Panc1 (cell line): ENCODE data around the gene ART1. TPM values are rescaled to one million over a fixed set of nuclear protein-coding genes. Genes with fewer than 3 reads are reported as not detected.

Source experiments
- ATAC-seq: fragments of 200-7000 bp; cut with Tn5 transposase; 2 replicates; pipeline ENCODE4 v1.9.1; 2020; ENCODE audit warnings: mild to moderate bottlenecking, moderate library complexity
- BruUV-seq: library from RNA; stranded (reverse); fragments of 400-500 nt; replicated peaks from 2 replicates; lab custom pipeline; 2021; lab: Mats Ljungman, UMichigan
- CTCF ChIA-PET: fragments of 300-600 bp; sonication (Branson Sonifier 250); formaldehyde crosslinking; loops from one replicate; lab custom pipeline; 2022; ENCODE audit warnings: antibody characterized with exemption; lab: Charles Lee
- POLR2A ChIA-PET: fragments of 300-600 bp; sonication (Branson Sonifier 250); formaldehyde crosslinking; loops from one replicate; lab custom pipeline; 2022; ENCODE audit warnings: antibody characterized with exemption; lab: Charles Lee
- DNase-seq: peaks from one replicate; pipeline ENCODE4 v3.0.0-alpha.2; 2010; ENCODE audit warnings: low read depth, low spot score
- H3K27ac ChIP-seq: 2 replicates; pipeline ENCODE4 v1.5.1; 2011; ENCODE audit warnings: mild to moderate bottlenecking, low read length, inconsistent platforms
- H3K27me3 ChIP-seq: fragments of 200-500 bp; sonication (Bioruptor generic); 2 replicates; pipeline ENCODE4 v1.6.0; 2014; ENCODE audit warnings: low read length, inconsistent platforms; ENCODE audit not compliant: control insufficient read depth, insufficient read depth
- H3K36me3 ChIP-seq: fragments of 200-500 bp; sonication (Bioruptor generic); 2 replicates; pipeline ENCODE4 v1.5.1; 2014; ENCODE audit warnings: inconsistent platforms, mild to moderate bottlenecking, low read length, moderate library complexity; ENCODE audit not compliant: control insufficient read depth, insufficient read depth
- H3K4me1 ChIP-seq: 2 replicates; pipeline ENCODE4 v1.5.1; 2011; ENCODE audit warnings: inconsistent platforms, mild to moderate bottlenecking, low read length, moderate library complexity; ENCODE audit not compliant: control insufficient read depth, insufficient read depth
- H3K4me3 ChIP-seq, 2 experiments: 2 replicates each; pipeline ENCODE4 v1.5.1; 2011 to 2012; ENCODE audit warnings: low read depth in 2 of 2, low read length in 2 of 2, mild to moderate bottlenecking in 2 of 2, inconsistent platforms in 1 of 2, moderate library complexity in 1 of 2
- H3K9me3 ChIP-seq: fragments of 200-500 bp; sonication (Bioruptor generic); 2 replicates; pipeline ENCODE4 v1.5.1; 2014; ENCODE audit warnings: low read depth, mild to moderate bottlenecking, inconsistent platforms, low read length, moderate library complexity; ENCODE audit not compliant: control insufficient read depth, insufficient read depth
- POLR2AphosphoS5 ChIP-seq: IDR thresholded peaks from 2 replicates; pipeline ENCODE4 v1.6.1; 2012; ENCODE audit warnings: mild to moderate bottlenecking, low read depth, low read length, moderate library complexity
- SIN3A ChIP-seq: IDR thresholded peaks from 2 replicates; pipeline ENCODE4 v1.6.1; 2012; ENCODE audit warnings: low read depth, mild to moderate bottlenecking, low read length, moderate library complexity, borderline replicate concordance; ENCODE audit not compliant: insufficient read depth
- TCF7L2 ChIP-seq: IDR thresholded peaks from 2 replicates; pipeline ENCODE4 v1.6.1; 2011; ENCODE audit warnings: mild to moderate bottlenecking, low read depth, low read length, inconsistent platforms
- in situ Hi-C: cut with HindIII; loops from 2 replicates; pipeline ENCODE4 v1.10.0; 2016; ENCODE audit warnings: low sequenced_read_pairs, low pct_unique_long_range_greater_than_20kb
- intact Hi-C: fragments of 100-400 bp; cut with micrococcal nuclease; formaldehyde crosslinking; loops from one replicate; pipeline ENCODE4 v1.10.0; 2022; ENCODE audit not compliant: unreplicated experiment
- total RNA-seq: library from RNA; stranded (reverse); gene quantifications from one replicate; pipeline ENCODE4 v1.2.1, GENCODE V29; 2021; ENCODE audit not compliant: unreplicated experiment
- TF ChIP-seq, protein P1 (sequence below), 2 experiments: IDR thresholded peaks; 2 replicates each; pipeline ENCODE4 v1.6.1; 2011 to 2012; ENCODE audit warnings: low read depth in 2 of 2, control low read depth in 1 of 2, low read length in 1 of 2, mild to moderate bottlenecking in 1 of 2, moderate library complexity in 1 of 2; ENCODE audit not compliant: insufficient read depth in 1 of 2
- TF ChIP-seq, protein P2 (sequence below): fragments of 450-650 bp; IDR thresholded peaks from 2 replicates; pipeline ENCODE4 v1.5.1; 2017; ENCODE audit warnings: mild to moderate bottlenecking

ART1 gene
- total RNA-seq, 1 experiment from 2014 or later = not detected

DNA sequence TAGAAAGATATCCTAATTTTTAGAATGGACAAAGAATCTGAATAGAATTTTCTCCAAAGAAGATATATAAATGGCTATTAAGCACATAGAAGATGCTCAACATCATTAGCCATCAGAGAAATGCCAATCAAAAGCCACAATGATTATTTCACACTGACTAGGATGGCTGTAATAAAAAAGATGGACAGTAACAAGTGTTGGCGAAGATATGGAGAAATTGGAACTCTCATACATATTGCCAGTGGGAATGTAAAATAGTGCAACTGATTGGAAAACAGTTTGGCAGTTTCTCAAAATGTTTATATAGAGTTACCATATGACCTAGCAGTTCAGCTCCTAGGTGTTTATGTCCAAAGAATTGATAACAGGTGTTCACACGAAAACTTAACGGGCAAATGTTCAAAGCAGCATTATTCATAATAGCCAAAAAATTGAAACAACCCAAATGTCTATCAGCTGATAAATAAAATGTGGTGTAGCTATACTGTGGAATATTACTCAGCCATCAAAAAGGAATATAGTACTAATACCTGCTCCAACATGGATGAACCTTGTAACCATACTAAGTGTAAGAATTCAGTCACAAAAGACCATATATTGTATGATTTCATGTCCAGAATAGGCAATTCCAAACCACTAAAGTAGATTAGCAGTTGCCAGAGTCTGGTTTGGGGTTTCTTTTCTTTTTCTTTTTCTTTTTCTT, 32.8 kb upstream of the ART1 start:
- no TSS peak for BruUV-seq
- Histone ChIP-seq H3K4me1 (no peaks in the 10 kb centered on the region), H3K27me3 (0 out of 2 replicates have a peak, but pooled peaks cover 2% of the 10 kb centered on the region), H3K4me3 (no peak overlapping the region), H3K36me3 (no peaks in the 10 kb centered on the region), H3K27ac (no peak overlapping the region), H3K9me3 (peaks cover 5% of the 10 kb centered on the region; the same call in 1 of the 2 replicates)
- in situ Hi-C loops (no loop called here), intact Hi-C loops (no loop called here)
- ATAC-seq (no peak), DNase-seq (no peak)
- ChIA-PET CTCF (no interaction called here), POLR2A (no interaction called here)
- TF ChIP-seq POLR2AphosphoS5 (no peak), TCF7L2 (no peak)

DNA sequence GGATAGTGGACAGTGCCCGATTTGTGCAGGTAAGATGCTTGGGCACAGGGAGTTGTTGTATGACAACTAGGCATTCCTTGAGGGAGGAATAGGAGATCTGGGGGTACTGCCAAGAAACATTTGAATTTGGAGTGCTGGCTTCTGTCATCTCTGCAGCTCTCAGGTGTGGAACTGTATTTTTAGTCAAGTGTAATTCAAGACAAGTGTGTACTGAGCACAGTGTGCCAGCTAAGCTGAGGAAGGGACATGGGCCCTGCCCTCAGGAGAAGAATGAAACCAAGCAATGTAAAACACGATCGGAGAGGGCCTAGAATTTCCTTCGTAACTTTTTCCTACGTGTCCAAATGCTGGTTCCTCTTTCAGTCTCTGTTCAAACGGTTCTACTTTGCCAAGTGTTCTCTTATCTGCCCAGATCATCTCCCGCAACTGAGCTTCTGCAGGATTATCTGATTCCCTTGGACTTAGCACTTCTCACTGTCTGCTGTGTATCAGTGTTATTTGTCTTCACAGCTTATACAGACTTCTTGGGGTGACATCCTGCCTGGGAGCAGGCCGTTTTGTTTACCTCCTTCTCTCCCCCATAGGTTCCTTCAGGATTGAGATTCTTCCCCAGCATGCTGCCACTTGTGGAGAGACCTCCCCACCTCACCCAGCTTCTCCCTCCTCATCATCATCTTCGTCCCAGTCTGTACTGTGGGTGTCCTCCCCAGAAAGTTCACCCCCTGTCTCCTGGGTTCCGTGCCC, 30.8 kb upstream of the ART1 start:
- DNase-seq = no peak
- Histone ChIP-seq H3K36me3 (no peaks in the 10 kb centered on the region), H3K9me3 (peaks cover 5% of the 10 kb centered on the region; the same call in 1 of the 2 replicates), H3K27me3 (0 out of 2 replicates have a peak, but pooled peaks cover 2% of the 10 kb centered on the region), H3K4me3 (no peak overlapping the region), H3K4me1 (no peaks in the 10 kb centered on the region), H3K27ac (no peak overlapping the region)
- ChIA-PET CTCF (no interaction called here), POLR2A (no interaction called here)
- ATAC-seq = no peak
- no peak for TF ChIP-seq TCF7L2
- TF ChIP-seq POLR2AphosphoS5 = no peak
- TF ChIP-seq, protein P1, sequence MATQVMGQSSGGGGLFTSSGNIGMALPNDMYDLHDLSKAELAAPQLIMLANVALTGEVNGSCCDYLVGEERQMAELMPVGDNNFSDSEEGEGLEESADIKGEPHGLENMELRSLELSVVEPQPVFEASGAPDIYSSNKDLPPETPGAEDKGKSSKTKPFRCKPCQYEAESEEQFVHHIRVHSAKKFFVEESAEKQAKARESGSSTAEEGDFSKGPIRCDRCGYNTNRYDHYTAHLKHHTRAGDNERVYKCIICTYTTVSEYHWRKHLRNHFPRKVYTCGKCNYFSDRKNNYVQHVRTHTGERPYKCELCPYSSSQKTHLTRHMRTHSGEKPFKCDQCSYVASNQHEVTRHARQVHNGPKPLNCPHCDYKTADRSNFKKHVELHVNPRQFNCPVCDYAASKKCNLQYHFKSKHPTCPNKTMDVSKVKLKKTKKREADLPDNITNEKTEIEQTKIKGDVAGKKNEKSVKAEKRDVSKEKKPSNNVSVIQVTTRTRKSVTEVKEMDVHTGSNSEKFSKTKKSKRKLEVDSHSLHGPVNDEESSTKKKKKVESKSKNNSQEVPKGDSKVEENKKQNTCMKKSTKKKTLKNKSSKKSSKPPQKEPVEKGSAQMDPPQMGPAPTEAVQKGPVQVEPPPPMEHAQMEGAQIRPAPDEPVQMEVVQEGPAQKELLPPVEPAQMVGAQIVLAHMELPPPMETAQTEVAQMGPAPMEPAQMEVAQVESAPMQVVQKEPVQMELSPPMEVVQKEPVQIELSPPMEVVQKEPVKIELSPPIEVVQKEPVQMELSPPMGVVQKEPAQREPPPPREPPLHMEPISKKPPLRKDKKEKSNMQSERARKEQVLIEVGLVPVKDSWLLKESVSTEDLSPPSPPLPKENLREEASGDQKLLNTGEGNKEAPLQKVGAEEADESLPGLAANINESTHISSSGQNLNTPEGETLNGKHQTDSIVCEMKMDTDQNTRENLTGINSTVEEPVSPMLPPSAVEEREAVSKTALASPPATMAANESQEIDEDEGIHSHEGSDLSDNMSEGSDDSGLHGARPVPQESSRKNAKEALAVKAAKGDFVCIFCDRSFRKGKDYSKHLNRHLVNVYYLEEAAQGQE (IDR thresholded peaks at IDR 0.05; ENCODE audit: insufficient read depth in 1 of 2, low read depth in 2 of 2, low read length in 1 of 2) = no peak
- TF ChIP-seq, protein P2, sequence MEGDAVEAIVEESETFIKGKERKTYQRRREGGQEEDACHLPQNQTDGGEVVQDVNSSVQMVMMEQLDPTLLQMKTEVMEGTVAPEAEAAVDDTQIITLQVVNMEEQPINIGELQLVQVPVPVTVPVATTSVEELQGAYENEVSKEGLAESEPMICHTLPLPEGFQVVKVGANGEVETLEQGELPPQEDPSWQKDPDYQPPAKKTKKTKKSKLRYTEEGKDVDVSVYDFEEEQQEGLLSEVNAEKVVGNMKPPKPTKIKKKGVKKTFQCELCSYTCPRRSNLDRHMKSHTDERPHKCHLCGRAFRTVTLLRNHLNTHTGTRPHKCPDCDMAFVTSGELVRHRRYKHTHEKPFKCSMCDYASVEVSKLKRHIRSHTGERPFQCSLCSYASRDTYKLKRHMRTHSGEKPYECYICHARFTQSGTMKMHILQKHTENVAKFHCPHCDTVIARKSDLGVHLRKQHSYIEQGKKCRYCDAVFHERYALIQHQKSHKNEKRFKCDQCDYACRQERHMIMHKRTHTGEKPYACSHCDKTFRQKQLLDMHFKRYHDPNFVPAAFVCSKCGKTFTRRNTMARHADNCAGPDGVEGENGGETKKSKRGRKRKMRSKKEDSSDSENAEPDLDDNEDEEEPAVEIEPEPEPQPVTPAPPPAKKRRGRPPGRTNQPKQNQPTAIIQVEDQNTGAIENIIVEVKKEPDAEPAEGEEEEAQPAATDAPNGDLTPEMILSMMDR = no peak
- TF ChIP-seq SIN3A = no peak
- intact Hi-C loops = no loop called here
- no TSS peak for BruUV-seq
- in situ Hi-C loops = no loop called here
